Middle frontal gyrus (tissue), 1 donor: ENCODE results near the gene RABEPK.
"Not testable (repeated sequence)": the region's sequence is repeated elsewhere in the genome, so short reads cannot be mapped to it uniquely, and the experiment has no call there.

ENCODE experiments used
- DNase-seq: peaks from one replicate; pipeline ENCODE4 v3.0.0-alpha.2; 2015; ENCODE audit warnings: low spot score; ENCODE audit errors: extremely low spot score

RABEPK gene

GRCh38 chr9:125194466-125194865 lies 5.9 kb upstream of the RABEPK start:
- not testable (repeated sequence) for DNase-seq

- DNase-seq: not testable (repeated sequence)
Observed at GRCh38 chr9:125195591-125195990, 4.8 kb upstream of the RABEPK start.

GRCh38 chr9:125202846-125203618 lies 2.7 kb downstream of the RABEPK start:
- no peak for DNase-seq

GRCh38 chr9:125204477-125204876 lies 4.1 kb downstream of the RABEPK start:
- DNase-seq: no peak

- DNase-seq: no peak
Observed at GRCh38 chr9:125214186-125214585, 13.8 kb downstream of the RABEPK start.

- DNase-seq: no peak
Observed at GRCh38 chr9:125218621-125219020, 18.3 kb downstream of the RABEPK start.

- DNase-seq: not testable (repeated sequence)
Observed at GRCh38 chr9:125224858-125225257, 24.5 kb downstream of the RABEPK start.

- DNase-seq: no peak
Observed at GRCh38 chr9:125227761-125228160, 27.4 kb downstream of the RABEPK start.

- no peak for DNase-seq
Observed at GRCh38 chr9:125233678-125234077, 33.3 kb downstream of the RABEPK start.

- DNase-seq: not testable (repeated sequence)
Observed at GRCh38 chr9:125234099-125234498, 33.8 kb downstream of the RABEPK start.

- no peak for DNase-seq
Observed at GRCh38 chr9:125235804-125236519, 35.6 kb downstream of the RABEPK start.

GRCh38 chr9:125236520-125237159 lies 36.3 kb downstream of the RABEPK start:
- DNase-seq: not testable (repeated sequence)

GRCh38 chr9:125238127-125238914 lies 38.0 kb downstream of the RABEPK start:
- DNase-seq: no peak

- no peak for DNase-seq
Observed at GRCh38 chr9:125238915-125239446, 38.6 kb downstream of the RABEPK start.

GRCh38 chr9:125239631-125240597 lies 39.6 kb downstream of the RABEPK start:
- DNase-seq: no peak

- no peak for DNase-seq
Observed at GRCh38 chr9:125240649-125240999, 40.3 kb downstream of the RABEPK start.

GRCh38 chr9:125241000-125241862 lies 40.9 kb downstream of the RABEPK start, which contains the start of gene HSPA5:
Gene HSPA5 (minus strand): TSS chr9:125241343. CDS start chr9:125241126, 217 bp downstream.
- DNase-seq: peak; percentile 98

- no peak for DNase-seq
Observed at GRCh38 chr9:125241863-125242739, 41.8 kb downstream of the RABEPK start.
